Adipose tissue (tissue), 3 donors: ENCODE measurements around the gene ACD. TPM values are rescaled to one million over a fixed set of nuclear protein-coding genes. Genes with fewer than 3 reads are reported as not detected.
A peak's percentile ranks its signal among the peaks of the same experiment; 100 is the strongest.

ENCODE experiments used
- H3K27ac ChIP-seq: one replicate; pipeline ENCODE4 v1.5.1; 2013; ENCODE audit warnings: low read depth, low read length
- WGBS, 3 donors: extraction: QIAGEN DNeasy Blood & Tissue Kit; methylation state at CpG; one replicate each; pipeline ENCODE4 v1.1.7; 2013; 5-methylcytosine and 5-hydroxymethylcytosine counted together
- polyA plus RNA-seq, 3 donors: library from polyadenylated mRNA; stranded (reverse); fragments of 200-250 nt; gene quantifications; one replicate each; pipeline ENCODE4 v1.2.3, GENCODE V29; 2013
- donor health status: healthy with polysubstance abuse.
- donor health status: Bipolar disorder and iron deficiency.
- donor health status: healthy.

ACD gene
- polyA plus RNA-seq, 3 donors = 12.7 to 15.6 (median 13.3) TPM

GRCh38 chr16:67677712-67678111, 17.7 kb upstream of the ACD start:
- WGBS, 3 donors = 85 to 100% (median 93%) methylated on average over 1 of the region's 1 CpG
- H3K27ac ChIP-seq = no peak overlapping the region

GRCh38 chr16:67676939-67677338, 16.9 kb upstream of the ACD start:
- H3K27ac ChIP-seq = no peak overlapping the region
- 49 to 86% (median 68%) methylated on average over 8 of the region's 8 CpGs for WGBS, 3 donors

- WGBS, 3 donors = 49 to 86% (median 63%) methylated on average over 4 of the region's 4 CpGs
- H3K27ac ChIP-seq = no peak overlapping the region
Observed at GRCh38 chr16:67676516-67676915, 16.5 kb upstream of the ACD start.

- no peak overlapping the region for H3K27ac ChIP-seq
- 92 to 97% (median 96%) methylated on average over 7 of the region's 7 CpGs for WGBS, 3 donors
Observed at GRCh38 chr16:67675999-67676398, 15.9 kb upstream of the ACD start.

GRCh38 chr16:67675579-67675935, 15.5 kb upstream of the ACD start:
- 93 to 98% (median 95%) methylated on average over 17 of the region's 17 CpGs for WGBS, 3 donors
- H3K27ac ChIP-seq = no peak overlapping the region

GRCh38 chr16:67674851-67675578, 15.0 kb upstream of the ACD start:
- 92 to 95% (median 93%) methylated on average over 28 of the region's 28 CpGs for WGBS, 3 donors
- H3K27ac ChIP-seq = no peak overlapping the region

- H3K27ac ChIP-seq = peak overlapping the region; percentile 38
- 23 to 45% (median 32%) methylated on average over 20 to 21 of the region's 21 CpGs for WGBS, 3 donors
Observed at GRCh38 chr16:67673712-67674580, 13.9 kb upstream of the ACD start.

GRCh38 chr16:67672739-67673662, 12.9 kb upstream of the ACD start:
- peak overlapping the region; percentile 51 for H3K27ac ChIP-seq
- WGBS, 3 donors = 41 to 46% (median 45%) methylated on average over 13 of the region's 13 CpGs

- WGBS, 3 donors = 31 to 40% (median 34%) methylated on average over 4 of the region's 4 CpGs
Observed at GRCh38 chr16:67672306-67672705, 12.2 kb upstream of the ACD start.

GRCh38 chr16:67669499-67670101, 9.5 kb upstream of the ACD start:
- 88 to 93% (median 89%) methylated on average over 10 of the region's 10 CpGs for WGBS, 3 donors
- no peak overlapping the region for H3K27ac ChIP-seq

More at GRCh38 chr16:67672306-67672705, 12.2 kb upstream of the ACD start:
- H3K27ac ChIP-seq = no peak overlapping the region

GRCh38 chr16:67668495-67669157, 8.6 kb upstream of the ACD start:
- H3K27ac ChIP-seq = no peak overlapping the region
- WGBS, 3 donors = 81 to 83% (median 81%) methylated on average over 6 of the region's 6 CpGs

GRCh38 chr16:67667817-67668494, 7.9 kb upstream of the ACD start:
- 18 to 20% (median 20%) methylated on average over 17 to 18 of the region's 18 CpGs for WGBS, 3 donors
- no peak overlapping the region for H3K27ac ChIP-seq

- no peak overlapping the region for H3K27ac ChIP-seq
- 30 to 42% (median 35%) methylated on average over 9 to 10 of the region's 10 CpGs for WGBS, 3 donors
Observed at GRCh38 chr16:67667453-67667816, 7.4 kb upstream of the ACD start.

- peak within 1 kb of the TSS; percentile 19 for H3K27ac ChIP-seq
- 3 to 9% (median 4%) methylated on average over 69 to 78 of the region's 78 CpGs for whole genome bisulfite sequencing, 3 donors
Observed at GRCh38 chr16:67666559-67667452, 6.7 kb upstream of the ACD start, which contains the start of the genes C16orf86 and ENKD1. TSS of gene C16orf86 (plus strand) at chr16:67666814. CDS start at chr16:67666971, 157 bp downstream. TSS of gene ENKD1 (minus strand) at chr16:67666750. CDS start at chr16:67666442, 308 bp downstream.

- WGBS, 3 donors = 0 to 1% (median 1%) methylated on average over 37 to 46 of the region's 46 CpGs
Observed at GRCh38 chr16:67666032-67666551, 6.0 kb upstream of the ACD start.

GRCh38 chr16:67665598-67665997, 5.5 kb upstream of the ACD start:
- no peak overlapping the region for H3K27ac ChIP-seq
- 48 to 76% (median 73%) methylated on average over 5 of the region's 5 CpGs for WGBS, 3 donors

More at GRCh38 chr16:67666032-67666551, 6.0 kb upstream of the ACD start:
- no peak overlapping the region for H3K27ac ChIP-seq
